Endodermal cell (in vitro differentiated cells): Measurements from ENCODE around the gene C1QTNF12. TPM values are rescaled to one million over a fixed set of nuclear protein-coding genes. Genes with fewer than 3 reads are reported as not detected.

ENCODE experiments used
- DNase-seq: peaks from one replicate; pipeline ENCODE4 v3.0.0-alpha.2; 2017
- H3K27ac ChIP-seq: 2 replicates; pipeline ENCODE4 v1.5.1; 2013; ENCODE audit warnings: mild to moderate bottlenecking, low read depth, low read length, moderate library complexity
- H3K27me3 ChIP-seq: 2 replicates; pipeline ENCODE4 v1.6.1; 2013; ENCODE audit warnings: mild to moderate bottlenecking, low read length, moderate library complexity; ENCODE audit not compliant: insufficient read depth, control insufficient read depth, poor library complexity, severe bottlenecking
- H3K36me3 ChIP-seq: 2 replicates; pipeline ENCODE4 v1.7.0; 2013; ENCODE audit warnings: mild to moderate bottlenecking, low read length, moderate library complexity; ENCODE audit not compliant: control insufficient read depth, insufficient read depth
- H3K4me1 ChIP-seq: one replicate; pipeline ENCODE4 v1.7.0; 2013; ENCODE audit warnings: low read length; ENCODE audit not compliant: control insufficient read depth, insufficient read depth
- H3K4me3 ChIP-seq: 2 replicates; pipeline ENCODE4 v1.5.1; 2013; ENCODE audit warnings: mild to moderate bottlenecking, low read length, moderate library complexity
- H3K9ac ChIP-seq: 2 replicates; pipeline ENCODE4 v1.6.1; 2013; ENCODE audit warnings: mild to moderate bottlenecking, low read length, moderate library complexity; ENCODE audit not compliant: poor library complexity, severe bottlenecking; ENCODE audit errors: extremely low read depth
- H3K9me3 ChIP-seq: 2 replicates; pipeline ENCODE4 v1.6.1; 2013; ENCODE audit warnings: mild to moderate bottlenecking, low read length, moderate library complexity; ENCODE audit not compliant: control insufficient read depth
- H3K27ac Mint-ChIP-seq: 2 replicates; pipeline ENCODE4 v1.8.0; 2020; ENCODE audit warnings: mixed read lengths
- H3K27me3 Mint-ChIP-seq: 2 replicates; pipeline ENCODE4 v1.8.0; 2021; ENCODE audit warnings: mild to moderate bottlenecking, mixed read lengths; ENCODE audit not compliant: insufficient read depth
- H3K36me3 Mint-ChIP-seq: 2 replicates; pipeline ENCODE4 v1.8.0; 2020; ENCODE audit warnings: low read depth, mixed read lengths
- H3K4me1 Mint-ChIP-seq: 2 replicates; pipeline ENCODE4 v1.8.0; 2020; ENCODE audit warnings: mixed read lengths
- H3K4me3 Mint-ChIP-seq: 2 replicates; pipeline ENCODE4 v1.8.0; 2020; ENCODE audit warnings: mild to moderate bottlenecking, moderate library complexity, mixed read lengths
- H3K9me3 Mint-ChIP-seq: 2 replicates; pipeline ENCODE4 v1.8.0; 2020; ENCODE audit warnings: mild to moderate bottlenecking, mixed read lengths
- whole genome bisulfite sequencing, 2 experiments: methylation state at CpG; one replicate each; pipeline versions ENCODE4 v1.1.5 to v1.1.7; 2013; ENCODE audit warnings: missing lambda C conversion rate in 2 of 2, mixed read lengths in 1 of 2; ENCODE audit not compliant: insufficient coverage in 1 of 2, insufficient read length in 1 of 2; 5-methylcytosine and 5-hydroxymethylcytosine counted together
- total RNA-seq, 2 donors: library from RNA; stranded (reverse); fragmentation: NEBNext Ultra II Directional in 1 of 2; extraction: Animal tissue kit (Norgen Biotek cat#: 25700) in 1 of 2; gene quantifications; 2 replicates in 1 of 2; 3 replicates in 1 of 2; pipeline ENCODE4 v1.2.1, GENCODE V29; 2021
- TF ChIP-seq, protein P1 (sequence below): fragments of 200-600 bp; sonication (generic); conservative IDR thresholded peaks from 2 replicates; pipeline ENCODE4 v1.5.0; 2021; ENCODE audit warnings: antibody characterized with exemption, mild to moderate bottlenecking

C1QTNF12 gene
- total RNA-seq, 2 donors from 2014 or later, result 8.1 to 13.5 TPM

DNA sequence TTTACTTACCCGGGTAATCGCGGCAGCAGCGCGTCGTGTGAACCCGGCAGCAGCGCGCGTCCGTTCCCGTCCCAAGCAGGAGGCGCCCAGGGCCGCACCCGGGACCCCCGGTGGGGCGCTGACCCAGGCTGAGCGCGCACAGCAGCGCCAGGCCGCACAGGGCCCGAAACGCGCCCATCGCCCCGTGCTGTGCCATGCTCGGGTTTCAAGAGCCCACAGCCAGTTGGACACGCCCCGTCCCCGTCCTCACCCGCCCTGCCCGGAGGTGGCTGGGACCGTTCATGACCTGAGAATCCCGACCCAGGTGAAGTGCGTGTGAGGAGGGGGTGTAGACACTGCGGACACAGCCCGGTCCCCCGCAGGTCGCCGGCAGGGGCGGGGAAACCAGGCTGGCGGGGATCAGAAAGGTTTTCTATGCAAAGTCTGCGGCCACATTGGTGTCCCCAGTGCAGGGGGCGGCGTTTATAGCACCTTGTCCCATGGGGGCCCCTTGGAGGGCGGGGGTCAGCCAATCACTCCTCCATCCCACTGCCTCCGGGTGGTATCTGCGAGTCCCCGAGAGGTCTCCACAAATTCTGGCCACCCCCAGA is 40.1 kb downstream of the C1QTNF12 start, which contains the start of gene TNFRSF18:
TSS of gene TNFRSF18 (minus strand) at position 217 of the 590 bp plus-strand sequence. CDS start at position 196, 21 bp downstream.
- Histone ChIP-seq H3K4me3 (peak within 1 kb of the TSS; percentile 35), H3K9ac (no peak within 1 kb of the TSS), H3K27ac (no peak within 1 kb of the TSS), H3K9me3 (no peaks in the 10 kb centered on the region), H3K27me3 (peaks cover 28% of the 10 kb centered on the region), H3K4me1 (no peaks in the 10 kb centered on the region), H3K36me3 (no peaks in the 10 kb centered on the region)
- WGBS, 2 experiments, result 13 to 16% methylated on average over 13 to 49 of the region's 49 CpGs
- Mint-ChIP-seq H3K27me3 (peaks cover 1% of the 10 kb centered on the region), H3K4me3 (peak within 1 kb of the TSS; percentile 26), H3K27ac (no peak within 1 kb of the TSS), H3K36me3 (no peaks in the 10 kb centered on the region), H3K4me1 (no peaks in the 10 kb centered on the region), H3K9me3 (no peaks in the 10 kb centered on the region)
- TF ChIP-seq, protein P1, sequence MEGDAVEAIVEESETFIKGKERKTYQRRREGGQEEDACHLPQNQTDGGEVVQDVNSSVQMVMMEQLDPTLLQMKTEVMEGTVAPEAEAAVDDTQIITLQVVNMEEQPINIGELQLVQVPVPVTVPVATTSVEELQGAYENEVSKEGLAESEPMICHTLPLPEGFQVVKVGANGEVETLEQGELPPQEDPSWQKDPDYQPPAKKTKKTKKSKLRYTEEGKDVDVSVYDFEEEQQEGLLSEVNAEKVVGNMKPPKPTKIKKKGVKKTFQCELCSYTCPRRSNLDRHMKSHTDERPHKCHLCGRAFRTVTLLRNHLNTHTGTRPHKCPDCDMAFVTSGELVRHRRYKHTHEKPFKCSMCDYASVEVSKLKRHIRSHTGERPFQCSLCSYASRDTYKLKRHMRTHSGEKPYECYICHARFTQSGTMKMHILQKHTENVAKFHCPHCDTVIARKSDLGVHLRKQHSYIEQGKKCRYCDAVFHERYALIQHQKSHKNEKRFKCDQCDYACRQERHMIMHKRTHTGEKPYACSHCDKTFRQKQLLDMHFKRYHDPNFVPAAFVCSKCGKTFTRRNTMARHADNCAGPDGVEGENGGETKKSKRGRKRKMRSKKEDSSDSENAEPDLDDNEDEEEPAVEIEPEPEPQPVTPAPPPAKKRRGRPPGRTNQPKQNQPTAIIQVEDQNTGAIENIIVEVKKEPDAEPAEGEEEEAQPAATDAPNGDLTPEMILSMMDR, result no peak
- peak; percentile 89 for DNase-seq

DNA sequence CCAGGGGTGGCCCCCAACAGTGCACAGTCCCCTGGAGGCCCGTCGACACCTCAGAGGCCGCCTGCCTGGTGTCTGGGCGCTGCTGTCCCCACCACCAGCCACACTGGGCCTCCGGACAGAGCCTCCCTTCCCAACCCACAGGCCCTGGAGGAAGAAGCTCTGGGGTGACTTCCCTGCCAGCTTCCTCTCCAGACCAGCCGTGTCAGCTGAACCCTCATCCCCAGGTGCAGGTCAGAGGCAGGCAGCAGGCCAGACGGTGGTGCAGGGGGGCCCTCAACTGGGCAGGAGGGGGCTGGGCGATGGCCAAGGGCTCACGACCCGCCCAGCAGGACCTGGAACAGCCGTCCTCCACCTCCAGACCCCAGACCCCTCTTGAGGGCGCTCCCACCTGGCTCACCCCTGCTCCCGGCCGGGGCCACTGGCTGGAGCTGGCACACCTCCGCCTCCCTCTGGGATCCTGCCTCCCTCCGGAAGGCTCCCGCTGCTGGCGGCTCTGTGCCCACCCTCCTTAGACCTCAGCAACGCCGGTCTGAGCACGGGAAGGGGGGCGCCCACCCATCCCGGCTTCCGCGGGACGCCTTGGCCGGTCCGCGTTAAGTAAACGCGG is 40.6 kb downstream of the C1QTNF12 start:
- no peaks in the 10 kb centered on the region for H3K36me3 Mint-ChIP-seq
- no peaks in the 10 kb centered on the region for H3K9me3 Mint-ChIP-seq
- Histone ChIP-seq H3K9me3 (no peaks in the 10 kb centered on the region), H3K9ac (no peak overlapping the region), H3K27me3 (peaks cover 28% of the 10 kb centered on the region), H3K36me3 (no peaks in the 10 kb centered on the region), H3K4me1 (no peaks in the 10 kb centered on the region), H3K27ac (no peak overlapping the region), H3K4me3 (peak overlapping the region; percentile 35)
- H3K27ac Mint-ChIP-seq, result no peak overlapping the region
- H3K4me3 Mint-ChIP-seq, result peak overlapping the region; percentile 26
- 43 to 44% methylated on average over 19 to 31 of the region's 31 CpGs for WGBS, 2 experiments
- H3K4me1 Mint-ChIP-seq, result no peaks in the 10 kb centered on the region
- peaks cover 1% of the 10 kb centered on the region for H3K27me3 Mint-ChIP-seq
- TF ChIP-seq, protein P1, result no peak
- DNase-seq, result no peak

DNA sequence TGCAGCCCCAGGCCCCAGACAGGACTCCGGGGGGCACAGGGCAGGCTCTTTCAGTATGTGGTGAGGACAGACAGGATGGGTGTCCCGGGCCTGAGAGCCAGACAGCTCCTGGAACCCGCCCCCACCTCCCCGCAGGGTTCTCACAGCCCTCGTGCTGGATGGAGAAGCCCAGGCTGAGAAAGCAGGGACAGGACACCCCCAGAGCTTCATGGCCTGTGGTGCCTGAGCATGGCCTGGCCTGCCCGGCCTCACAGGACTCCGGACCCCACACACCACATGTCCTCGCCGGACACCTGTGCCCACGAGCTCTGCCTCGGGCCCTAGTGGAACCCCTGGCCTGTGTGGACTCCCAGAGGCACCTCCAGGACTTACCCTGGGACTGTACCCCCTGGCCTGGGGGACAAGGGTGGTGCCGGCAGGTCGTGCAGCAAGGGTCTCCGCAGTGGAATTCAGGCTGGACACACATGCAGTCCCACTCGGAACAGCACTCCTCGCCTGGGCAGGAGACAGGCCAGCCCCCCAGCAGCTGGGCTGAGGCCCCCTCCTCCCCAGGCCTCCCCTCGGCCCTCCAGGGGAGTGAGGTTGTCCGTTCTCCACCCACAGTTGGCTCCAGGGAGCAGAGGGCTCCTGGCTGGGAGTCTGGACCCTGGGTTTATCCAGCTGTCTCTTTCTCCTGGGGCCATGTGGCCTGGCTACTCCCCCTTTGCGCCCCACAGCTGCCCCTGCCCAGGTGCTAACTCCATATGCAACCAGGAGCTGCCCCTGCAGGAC is 41.3 kb downstream of the C1QTNF12 start:
- peaks cover 34% of the 10 kb centered on the region for H3K27me3 ChIP-seq
- H3K4me1 ChIP-seq, result no peaks in the 10 kb centered on the region
- no peak overlapping the region for H3K27ac ChIP-seq
- TF ChIP-seq, protein P1, result no peak
- Mint-ChIP-seq H3K36me3 (no peaks in the 10 kb centered on the region), H3K4me3 (no peak overlapping the region), H3K27ac (no peak overlapping the region), H3K27me3 (peaks cover 1% of the 10 kb centered on the region), H3K9me3 (no peaks in the 10 kb centered on the region), H3K4me1 (no peaks in the 10 kb centered on the region)
- 90% methylated on average over 14 to 19 of the region's 19 CpGs for WGBS, 2 experiments
- H3K36me3 ChIP-seq, result no peaks in the 10 kb centered on the region
- H3K4me3 ChIP-seq, result no peak overlapping the region
- no peak for DNase-seq
- H3K9ac ChIP-seq, result no peak overlapping the region
- no peaks in the 10 kb centered on the region for H3K9me3 ChIP-seq
